ENCODE data around the gene TMEM167A. TPM values are rescaled to one million over a fixed set of nuclear protein-coding genes. Genes with fewer than 3 reads are reported as not detected.

The TMEM167A gene
- total RNA-seq, 2 donors from 2014 or later, result 124 to 134 TPM

DNA sequence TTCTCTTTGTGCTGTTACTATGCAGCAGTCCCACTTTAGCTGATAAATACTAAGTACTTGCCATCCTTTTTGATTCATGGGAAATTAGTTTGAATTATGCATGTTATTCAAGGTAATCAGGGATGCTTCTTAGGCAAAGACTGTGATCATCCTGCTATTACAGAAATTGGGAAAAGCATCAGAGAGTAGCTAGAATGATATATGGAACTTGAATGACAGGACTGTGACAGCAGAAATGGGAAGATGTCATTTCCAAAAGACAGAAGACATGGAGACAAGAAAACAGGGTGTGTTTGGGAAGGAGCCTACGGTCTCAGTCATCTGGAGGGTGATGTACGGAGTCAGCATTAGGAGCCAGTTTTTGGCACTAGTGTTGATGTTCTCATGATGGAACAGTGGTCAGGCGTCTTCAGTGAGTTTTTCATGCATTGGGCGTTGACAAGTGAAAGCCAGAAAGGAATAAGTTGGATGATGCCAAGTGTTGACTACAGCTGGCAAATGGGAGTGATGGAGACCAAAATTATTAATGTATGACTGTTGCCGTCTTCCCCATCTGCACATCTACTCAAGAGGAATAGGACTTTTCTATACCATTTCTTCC lies 70.4 kb downstream of the TMEM167A start:
- H3K4me1 ChIP-seq (ENCODE audit: control insufficient read depth, insufficient read depth, low read length), result no peaks in the 10 kb centered on the region
- H3K27me3 Mint-ChIP-seq (ENCODE audit: insufficient read depth), result no peaks in the 10 kb centered on the region
- H3K9me3 Mint-ChIP-seq, result peaks cover 3% of the 10 kb centered on the region
- no peak for DNase-seq
- H3K27me3 ChIP-seq (ENCODE audit: control insufficient read depth, insufficient read depth, low read length, poor library complexity, severe bottlenecking), result no peaks in the 10 kb centered on the region
- H3K4me3 ChIP-seq (ENCODE audit: low read length), result no peak overlapping the region
- H3K9ac ChIP-seq (ENCODE audit: extremely low read depth, low read length, poor library complexity, severe bottlenecking), result no peak overlapping the region
- peaks cover 15% of the 10 kb centered on the region for H3K4me1 Mint-ChIP-seq
- H3K36me3 Mint-ChIP-seq (ENCODE audit: low read depth), result peaks cover 2% of the 10 kb centered on the region
- no peak overlapping the region for H3K27ac Mint-ChIP-seq
- TF ChIP-seq, protein P1, sequence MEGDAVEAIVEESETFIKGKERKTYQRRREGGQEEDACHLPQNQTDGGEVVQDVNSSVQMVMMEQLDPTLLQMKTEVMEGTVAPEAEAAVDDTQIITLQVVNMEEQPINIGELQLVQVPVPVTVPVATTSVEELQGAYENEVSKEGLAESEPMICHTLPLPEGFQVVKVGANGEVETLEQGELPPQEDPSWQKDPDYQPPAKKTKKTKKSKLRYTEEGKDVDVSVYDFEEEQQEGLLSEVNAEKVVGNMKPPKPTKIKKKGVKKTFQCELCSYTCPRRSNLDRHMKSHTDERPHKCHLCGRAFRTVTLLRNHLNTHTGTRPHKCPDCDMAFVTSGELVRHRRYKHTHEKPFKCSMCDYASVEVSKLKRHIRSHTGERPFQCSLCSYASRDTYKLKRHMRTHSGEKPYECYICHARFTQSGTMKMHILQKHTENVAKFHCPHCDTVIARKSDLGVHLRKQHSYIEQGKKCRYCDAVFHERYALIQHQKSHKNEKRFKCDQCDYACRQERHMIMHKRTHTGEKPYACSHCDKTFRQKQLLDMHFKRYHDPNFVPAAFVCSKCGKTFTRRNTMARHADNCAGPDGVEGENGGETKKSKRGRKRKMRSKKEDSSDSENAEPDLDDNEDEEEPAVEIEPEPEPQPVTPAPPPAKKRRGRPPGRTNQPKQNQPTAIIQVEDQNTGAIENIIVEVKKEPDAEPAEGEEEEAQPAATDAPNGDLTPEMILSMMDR (conservative IDR thresholded peaks at IDR 0.05), result no peak
- no peaks in the 10 kb centered on the region for H3K9me3 ChIP-seq (ENCODE audit: control insufficient read depth, low read length)
- 95 to 100% methylated on average over 3 to 5 of the region's 5 CpGs for WGBS, 2 experiments (ENCODE audit: insufficient coverage in 1 of 2, insufficient read length in 1 of 2)
- H3K27ac ChIP-seq (ENCODE audit: low read depth, low read length), result no peak overlapping the region
- no peak overlapping the region for H3K4me3 Mint-ChIP-seq
- H3K36me3 ChIP-seq (ENCODE audit: control insufficient read depth, insufficient read depth, low read length), result no peaks in the 10 kb centered on the region

DNA sequence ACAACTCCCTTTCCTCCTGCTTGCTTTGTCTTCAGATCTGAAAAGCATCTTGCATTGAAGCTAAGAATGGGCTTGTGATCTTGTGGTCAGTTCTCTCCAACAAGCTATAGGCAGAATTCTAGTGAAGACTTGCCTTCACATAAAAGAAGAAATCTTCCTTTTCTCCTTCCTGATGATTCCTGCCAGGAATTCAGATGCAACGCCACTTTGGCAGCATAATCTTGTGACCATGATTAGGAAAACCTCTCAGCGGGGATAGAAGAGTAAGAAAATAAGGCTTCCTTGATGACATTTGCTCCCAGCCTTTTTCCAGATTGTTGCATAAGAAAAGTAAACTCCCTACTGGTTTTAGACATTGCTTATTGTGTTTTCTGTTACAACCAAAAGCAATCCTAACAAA lies 73.4 kb downstream of the TMEM167A start:
- TF ChIP-seq, protein P1 (conservative IDR thresholded peaks at IDR 0.05), result no peak
- Histone ChIP-seq H3K27me3 (ENCODE audit: control insufficient read depth, insufficient read depth, low read length, poor library complexity, severe bottlenecking) (no peaks in the 10 kb centered on the region), H3K9me3 (ENCODE audit: control insufficient read depth, low read length) (no peaks in the 10 kb centered on the region), H3K27ac (ENCODE audit: low read depth, low read length) (no peak overlapping the region), H3K9ac (ENCODE audit: extremely low read depth, low read length, poor library complexity, severe bottlenecking) (no peak overlapping the region), H3K36me3 (ENCODE audit: control insufficient read depth, insufficient read depth, low read length) (no peaks in the 10 kb centered on the region), H3K4me1 (ENCODE audit: control insufficient read depth, insufficient read depth, low read length) (peaks cover 5% of the 10 kb centered on the region), H3K4me3 (ENCODE audit: low read length) (no peak overlapping the region)
- H3K4me1 Mint-ChIP-seq, result peaks cover 32% of the 10 kb centered on the region
- H3K9me3 Mint-ChIP-seq, result no peaks in the 10 kb centered on the region
- H3K36me3 Mint-ChIP-seq (ENCODE audit: low read depth), result no peaks in the 10 kb centered on the region
- 78% methylated on average over 2 of the region's 2 CpGs; no CpG with 5 or more reads in 1 of the 2 experiments for WGBS, 2 experiments (ENCODE audit: insufficient coverage in 1 of 2, insufficient read length in 1 of 2)
- H3K4me3 Mint-ChIP-seq, result no peak overlapping the region
- no peaks in the 10 kb centered on the region for H3K27me3 Mint-ChIP-seq (ENCODE audit: insufficient read depth)
- H3K27ac Mint-ChIP-seq, result no peak overlapping the region
- no peak for DNase-seq

Other genes with a start within 250 kb of the TMEM167A start
- 10 to 100 TPM; 10.6 to 17.3 TPM for gene XRCC4, start 153 bp upstream of the TMEM167A start, total RNA-seq